GM13977 (cell line): Measurements from ENCODE around the gene MOXD1.

ENCODE experiments used
- DNase-seq: peaks from one replicate; pipeline ENCODE4 v3.0.0; 2012; ENCODE audit warnings: low spot score
- in situ Hi-C: fragments of 300-500 bp; cut with MboI; formaldehyde crosslinking; loops from one replicate; pipeline ENCODE4 v1.12.0; 2022; ENCODE audit warnings: low sequenced_read_pairs, low pct_unique_long_range_greater_than_20kb, mixed read lengths, inconsistent platforms; ENCODE audit not compliant: unreplicated experiment
- TF ChIP-seq, protein P1 (sequence below): IDR thresholded peaks from 2 replicates; pipeline ENCODE4 v1.5.1; 2012; ENCODE audit warnings: mild to moderate bottlenecking, control low read depth; ENCODE audit not compliant: insufficient read depth; ENCODE audit errors: extremely low read depth, missing control alignments

The MOXD1 gene

DNA sequence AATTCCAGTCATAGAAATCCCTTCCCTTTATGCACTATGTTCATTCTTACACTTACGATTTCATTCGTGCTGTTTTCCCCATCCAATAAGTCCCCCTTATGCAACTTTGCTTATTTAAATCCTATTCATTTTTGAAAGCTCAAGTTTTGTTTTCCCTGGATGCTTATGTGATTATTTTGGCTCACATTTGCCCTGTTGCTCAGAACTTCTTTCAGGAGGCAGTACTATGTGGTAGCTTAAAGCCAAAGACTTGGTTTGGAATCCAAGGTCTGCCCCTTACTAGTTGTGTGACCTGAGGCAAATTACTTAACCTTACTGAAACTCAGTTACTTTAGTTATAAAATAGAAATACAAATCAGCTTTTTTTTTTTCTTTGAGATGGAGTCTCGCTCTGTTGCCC lies 59.6 kb downstream of the MOXD1 start:
- in situ Hi-C loops: no loop called here
- TF ChIP-seq, protein P1, sequence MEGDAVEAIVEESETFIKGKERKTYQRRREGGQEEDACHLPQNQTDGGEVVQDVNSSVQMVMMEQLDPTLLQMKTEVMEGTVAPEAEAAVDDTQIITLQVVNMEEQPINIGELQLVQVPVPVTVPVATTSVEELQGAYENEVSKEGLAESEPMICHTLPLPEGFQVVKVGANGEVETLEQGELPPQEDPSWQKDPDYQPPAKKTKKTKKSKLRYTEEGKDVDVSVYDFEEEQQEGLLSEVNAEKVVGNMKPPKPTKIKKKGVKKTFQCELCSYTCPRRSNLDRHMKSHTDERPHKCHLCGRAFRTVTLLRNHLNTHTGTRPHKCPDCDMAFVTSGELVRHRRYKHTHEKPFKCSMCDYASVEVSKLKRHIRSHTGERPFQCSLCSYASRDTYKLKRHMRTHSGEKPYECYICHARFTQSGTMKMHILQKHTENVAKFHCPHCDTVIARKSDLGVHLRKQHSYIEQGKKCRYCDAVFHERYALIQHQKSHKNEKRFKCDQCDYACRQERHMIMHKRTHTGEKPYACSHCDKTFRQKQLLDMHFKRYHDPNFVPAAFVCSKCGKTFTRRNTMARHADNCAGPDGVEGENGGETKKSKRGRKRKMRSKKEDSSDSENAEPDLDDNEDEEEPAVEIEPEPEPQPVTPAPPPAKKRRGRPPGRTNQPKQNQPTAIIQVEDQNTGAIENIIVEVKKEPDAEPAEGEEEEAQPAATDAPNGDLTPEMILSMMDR: no peak
- DNase-seq: no peak

DNA sequence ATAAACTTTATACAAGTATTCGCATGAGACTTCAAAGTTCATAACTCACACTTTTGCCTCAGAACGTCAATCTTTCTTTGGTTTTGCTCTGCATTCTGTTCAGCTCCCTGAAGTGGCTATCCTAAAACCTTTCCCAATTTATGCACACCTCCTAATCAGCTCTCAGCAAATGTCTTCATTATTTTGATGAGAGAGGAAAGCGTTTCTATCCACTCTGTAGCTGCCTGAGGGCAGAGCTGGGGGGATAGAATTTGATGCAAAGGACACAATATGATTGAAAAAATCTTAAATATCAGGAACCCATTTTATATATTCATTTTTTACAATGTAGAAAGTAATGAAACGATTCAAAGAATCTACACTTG lies 66.8 kb downstream of the MOXD1 start:
- in situ Hi-C loops: no loop called here
- TF ChIP-seq, protein P1: no peak
- DNase-seq: no peak

DNA sequence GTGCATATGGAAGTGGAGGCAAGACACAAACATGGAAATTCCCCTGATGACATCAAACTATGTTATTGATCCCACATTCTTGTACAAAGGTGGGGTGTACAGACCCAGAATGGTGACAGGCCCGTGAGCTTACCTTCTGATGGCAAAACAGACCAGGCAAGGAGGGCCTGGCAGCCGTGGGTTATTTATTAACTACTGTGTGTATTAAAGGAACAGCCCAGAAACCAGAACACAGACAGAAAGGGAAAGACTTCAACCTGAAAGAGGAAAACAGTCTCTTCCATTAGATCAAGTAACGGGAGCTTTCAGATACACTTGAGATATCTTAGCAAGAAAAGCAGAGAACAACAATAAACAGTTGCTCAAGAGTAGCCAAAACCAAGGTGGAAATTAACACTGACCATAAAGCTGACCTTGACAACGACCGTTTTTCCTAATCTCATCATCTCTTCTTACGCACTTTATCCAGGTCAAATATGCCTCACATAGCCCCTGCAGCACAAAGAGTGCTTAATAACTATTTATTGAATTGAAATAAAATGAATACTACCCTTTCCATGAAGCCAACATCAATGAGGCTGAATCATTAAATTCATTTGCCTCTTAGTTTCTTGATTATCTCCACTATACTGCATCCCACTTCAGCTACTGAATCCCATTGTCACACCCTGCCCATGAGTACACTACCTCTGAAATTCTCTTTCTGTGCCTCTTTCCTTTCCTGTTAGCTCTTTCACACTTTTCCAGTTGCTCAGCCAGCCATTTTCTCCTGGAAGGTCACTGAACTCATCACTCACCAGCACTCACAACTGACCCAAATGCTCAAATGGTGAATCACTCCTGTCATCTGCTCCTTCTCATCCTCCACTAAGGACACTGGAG lies 67.4 kb downstream of the MOXD1 start:
- DNase-seq: no peak
- in situ Hi-C loops: no loop called here
- TF ChIP-seq, protein P1: no peak

DNA sequence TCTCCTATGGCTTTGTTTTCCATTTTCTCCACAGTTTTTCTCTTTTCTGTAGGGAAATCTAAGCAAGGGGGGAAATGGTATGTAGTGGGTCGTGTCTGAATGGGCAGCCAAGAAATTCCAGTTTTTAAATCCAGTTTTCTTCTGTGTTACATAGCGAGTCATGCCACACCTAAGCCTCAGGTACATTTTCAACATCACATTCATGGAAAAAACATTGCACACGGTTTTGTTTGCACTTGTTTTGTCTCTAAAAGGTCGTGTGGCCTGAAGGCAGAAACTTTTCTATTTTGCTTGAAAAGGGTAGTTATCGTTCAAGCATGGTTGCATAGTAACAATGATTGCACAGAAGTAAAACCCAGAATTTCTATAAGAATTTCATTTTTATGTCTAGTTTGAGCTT lies 70.5 kb downstream of the MOXD1 start:
- in situ Hi-C loops: no loop called here
- DNase-seq: no peak
- TF ChIP-seq, protein P1: no peak

DNA sequence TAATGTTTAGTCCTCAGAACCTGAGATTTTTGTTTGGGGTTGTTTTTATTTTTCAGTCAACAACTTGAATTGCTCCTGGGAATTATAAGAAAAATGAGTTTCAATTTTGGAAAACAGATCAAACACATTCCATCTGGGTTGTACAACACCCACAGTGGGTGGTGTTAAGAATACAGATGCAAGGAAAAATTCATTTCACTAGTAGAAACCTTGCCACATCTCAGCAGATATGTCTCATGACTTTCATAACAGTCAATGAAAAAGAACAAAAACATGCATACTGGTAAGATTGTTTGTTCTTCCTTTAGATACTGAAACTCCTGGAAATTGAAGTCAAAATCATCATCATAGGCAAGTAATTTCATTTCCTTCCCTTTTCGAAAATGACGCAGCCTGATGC lies 78.9 kb downstream of the MOXD1 start:
- TF ChIP-seq, protein P1: no peak
- no peak for DNase-seq
- in situ Hi-C loops: no loop called here

DNA sequence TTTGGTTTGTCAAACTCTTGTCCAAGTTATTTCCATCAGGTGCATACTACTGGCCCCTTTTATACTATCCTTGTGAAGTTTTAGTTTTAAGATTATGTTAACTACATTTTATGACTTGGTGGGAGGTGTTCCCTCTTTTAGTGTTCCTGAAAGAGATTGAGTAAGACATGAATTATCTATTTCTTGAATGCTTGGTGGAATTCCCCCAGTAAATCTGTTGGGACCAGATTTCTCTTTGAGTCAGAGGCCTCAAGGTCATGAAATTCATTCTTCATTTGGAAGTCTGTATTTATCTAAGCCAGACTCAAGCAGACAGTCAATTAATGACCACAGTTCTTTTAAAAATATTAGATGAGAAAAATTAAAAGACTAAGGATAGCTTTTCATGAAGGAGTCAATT lies 81.3 kb downstream of the MOXD1 start:
- in situ Hi-C loops: no loop called here

More for the DNA sequence above, 81.3 kb downstream of the MOXD1 start:
- TF ChIP-seq, protein P1: no peak
- no peak for DNase-seq
